Ishikawa (cell line): ENCODE data around the gene TMEM131.

Source experiments
- FOXM1 ChIP-seq: IDR thresholded peaks from 2 replicates; pipeline ENCODE4 v1.6.1; 2012; ENCODE audit warnings: low read depth, borderline replicate concordance
- MAX ChIP-seq: IDR thresholded peaks from 2 replicates; pipeline ENCODE4 v1.6.1; 2012
- NFIC ChIP-seq: IDR thresholded peaks from 2 replicates; pipeline ENCODE4 v1.6.1; 2012
- REST ChIP-seq: IDR thresholded peaks from 2 replicates; pipeline ENCODE4 v1.6.1; 2012; ENCODE audit warnings: low read depth, mild to moderate bottlenecking

- TF ChIP-seq NFIC (no peak), REST (no peak), FOXM1 (no peak), MAX (no peak)
These were observed 260.6 kb downstream of the TMEM131 start for GRCh38 chr2:97735161-97735561.
